HG02763 (cell line): ENCODE measurements around the gene TUB.

Experiments used
- ATAC-seq: cut with Tn5 transposase; IDR thresholded peaks from one replicate; pipeline ENCODE4 v1.9.1; 2021; ENCODE audit warnings: mild to moderate bottlenecking, moderate library complexity; ENCODE audit not compliant: unreplicated experiment

Gene TUB

GRCh38 chr11:8067929-8068575, 13.0 kb upstream of the TUB start:
- no peak for ATAC-seq

GRCh38 chr11:8068605-8069221, 12.3 kb upstream of the TUB start:
- no peak for ATAC-seq

GRCh38 chr11:8069771-8070170, 11.2 kb upstream of the TUB start:
- ATAC-seq: no peak

GRCh38 chr11:8070417-8071115, 10.4 kb upstream of the TUB start:
- ATAC-seq: no peak

- ATAC-seq: no peak
These were observed 9.1 kb upstream of the TUB start for GRCh38 chr11:8071616-8072581.

GRCh38 chr11:8075119-8075726, 5.8 kb upstream of the TUB start:
- ATAC-seq: no peak

GRCh38 chr11:8079111-8079675, 1.8 kb upstream of the TUB start:
- no peak for ATAC-seq

GRCh38 chr11:8080069-8080670, 841 bp upstream of the TUB start:
- no peak for ATAC-seq

- no peak for ATAC-seq
These were observed 710 bp downstream of the TUB start for GRCh38 chr11:8081591-8082250.

- no peak for ATAC-seq
These were observed 1.5 kb downstream of the TUB start for GRCh38 chr11:8082391-8083087.

- no peak for ATAC-seq
These were observed 2.0 kb downstream of the TUB start for GRCh38 chr11:8083088-8083395.

GRCh38 chr11:8083871-8084281, 2.9 kb downstream of the TUB start:
- ATAC-seq: no peak

GRCh38 chr11:8084352-8084751, 3.3 kb downstream of the TUB start:
- ATAC-seq: no peak

- ATAC-seq: no peak
These were observed 4.1 kb downstream of the TUB start for GRCh38 chr11:8085011-8085645.

GRCh38 chr11:8086001-8086479, 5.0 kb downstream of the TUB start:
- no peak for ATAC-seq

- no peak for ATAC-seq
These were observed 5.6 kb downstream of the TUB start for GRCh38 chr11:8086571-8086970.

- no peak for ATAC-seq
These were observed 6.2 kb downstream of the TUB start for GRCh38 chr11:8087185-8087584.

- ATAC-seq: no peak
These were observed 6.7 kb downstream of the TUB start for GRCh38 chr11:8087756-8088155.
